Left lung (tissue), 10 donors: ENCODE data around the gene SLC45A3. TPM values are rescaled to one million over a fixed set of nuclear protein-coding genes. Genes with fewer than 3 reads are reported as not detected.

Experiments used
- ATAC-seq: fragments of 200-7000 bp; cut with Tn5 transposase; one replicate; pipeline ENCODE4 v1.9.1; 2020; ENCODE audit warnings: moderate library complexity
- DNase-seq, 4 donors: peaks; one replicate each; pipeline ENCODE4 v3.0.0-alpha.2; 2013 to 2020
- H3K27ac ChIP-seq, 2 donors: fragments of 200-600 bp; sonication (generic) in 1 of 2; one replicate each; pipeline versions ENCODE4 v1.5.0 to v1.8.0; 2020 to 2021
- H3K27me3 ChIP-seq, 2 donors: fragments of 200-600 bp; sonication (generic) in 1 of 2; one replicate each; pipeline versions ENCODE4 v1.5.0 to v1.8.0; 2020 to 2021
- H3K36me3 ChIP-seq, 2 donors: fragments of 200-600 bp; sonication (generic) in 1 of 2; one replicate each; pipeline versions ENCODE4 v1.5.0 to v1.8.0; 2020 to 2021
- H3K4me1 ChIP-seq, 2 donors: fragments of 200-600 bp; one replicate each; pipeline ENCODE4 v1.8.0; 2021
- H3K4me3 ChIP-seq, 2 donors: fragments of 200-600 bp; sonication (generic) in 1 of 2; one replicate each; pipeline versions ENCODE4 v1.5.0 to v1.8.0; 2020 to 2021; ENCODE audit warnings: mild to moderate bottlenecking in 1 of 2
- H3K9me3 ChIP-seq, 2 donors: fragments of 200-600 bp; sonication (generic) in 1 of 2; one replicate each; pipeline versions ENCODE4 v1.5.0 to v1.8.0; 2020 to 2021
- intact Hi-C, 2 donors: fragments of 100-400 bp; cut with DNase I; formaldehyde crosslinking; loops; one replicate each; pipeline versions ENCODE4 v1.11.2 to v1.14.2; 2022
- polyA plus RNA-seq, 6 donors: library from polyadenylated mRNA; unstranded; fragments of 120-200 nt; gene quantifications; one replicate each; pipeline ENCODE4 v1.2.1, GENCODE V29; 2013; ENCODE audit not compliant: insufficient read length in 6 of 6
- total RNA-seq, 2 donors: library from RNA; stranded (reverse); fragmentation: NEBNext Ultra II Directional; extraction: Animal tissue kit (Norgen Biotek cat#: 25700); gene quantifications; one replicate each; pipeline ENCODE4 v1.2.1, GENCODE V29; 2021
- TF ChIP-seq, protein P1 (sequence below), 2 donors: fragments of 200-600 bp; sonication (generic) in 1 of 2; IDR thresholded peaks; one replicate each; pipeline versions ENCODE4 v1.5.0 to v1.8.0; 2021; ENCODE audit warnings: antibody characterized with exemption in 2 of 2
- donor health status: DM: no; HTN: yes; CAD: no.
- donor health status: DM: no; HTN: no; CAD: no.

Gene SLC45A3
- total and polyA plus RNA-seq, 8 donors = 4.1 to 10.7 (median 7.8) TPM

DNA sequence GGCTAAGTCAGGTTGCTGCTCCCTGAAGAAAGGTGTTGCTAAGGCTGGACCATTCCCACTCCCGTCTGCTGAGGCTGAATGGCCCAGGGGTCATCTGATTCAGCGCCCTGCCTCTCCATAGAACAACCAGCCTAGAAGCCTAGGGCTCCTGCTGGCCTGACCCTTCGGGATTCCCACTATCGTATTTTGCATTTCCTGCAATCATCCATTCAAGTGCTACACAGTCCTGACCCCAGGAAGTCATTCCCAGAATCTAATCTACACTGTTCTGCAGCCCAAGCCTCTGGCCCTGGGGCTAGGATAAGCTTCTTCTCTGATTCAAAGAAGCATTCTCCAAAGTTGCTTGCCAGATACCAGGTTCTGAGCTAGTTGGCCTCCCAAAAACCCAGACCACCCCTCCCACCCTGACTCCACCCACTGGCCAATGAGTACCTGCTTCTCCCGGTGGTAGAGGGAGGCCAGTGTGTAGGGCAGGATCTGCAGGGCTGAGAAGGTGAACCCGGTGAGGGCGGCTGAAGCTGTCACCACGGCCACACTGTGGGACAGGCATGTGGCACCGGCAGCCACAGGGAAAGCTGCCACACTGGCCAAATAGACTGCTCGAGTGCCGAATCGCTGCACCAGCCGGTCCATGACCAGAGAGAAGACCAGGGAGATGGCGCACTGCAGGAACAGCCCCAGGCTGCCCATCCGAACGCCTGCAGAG lies 18.7 kb downstream of the SLC45A3 start:
- intact Hi-C loops = loop anchor here in 1 of 2 donors (10.0 kb wide), 1 partner anchor 53 kb away; no protein-coding TSS in a partner anchor
- TF ChIP-seq, protein P1, sequence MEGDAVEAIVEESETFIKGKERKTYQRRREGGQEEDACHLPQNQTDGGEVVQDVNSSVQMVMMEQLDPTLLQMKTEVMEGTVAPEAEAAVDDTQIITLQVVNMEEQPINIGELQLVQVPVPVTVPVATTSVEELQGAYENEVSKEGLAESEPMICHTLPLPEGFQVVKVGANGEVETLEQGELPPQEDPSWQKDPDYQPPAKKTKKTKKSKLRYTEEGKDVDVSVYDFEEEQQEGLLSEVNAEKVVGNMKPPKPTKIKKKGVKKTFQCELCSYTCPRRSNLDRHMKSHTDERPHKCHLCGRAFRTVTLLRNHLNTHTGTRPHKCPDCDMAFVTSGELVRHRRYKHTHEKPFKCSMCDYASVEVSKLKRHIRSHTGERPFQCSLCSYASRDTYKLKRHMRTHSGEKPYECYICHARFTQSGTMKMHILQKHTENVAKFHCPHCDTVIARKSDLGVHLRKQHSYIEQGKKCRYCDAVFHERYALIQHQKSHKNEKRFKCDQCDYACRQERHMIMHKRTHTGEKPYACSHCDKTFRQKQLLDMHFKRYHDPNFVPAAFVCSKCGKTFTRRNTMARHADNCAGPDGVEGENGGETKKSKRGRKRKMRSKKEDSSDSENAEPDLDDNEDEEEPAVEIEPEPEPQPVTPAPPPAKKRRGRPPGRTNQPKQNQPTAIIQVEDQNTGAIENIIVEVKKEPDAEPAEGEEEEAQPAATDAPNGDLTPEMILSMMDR (IDR thresholded peaks at IDR 0.05) = no peak
- Histone ChIP-seq H3K27ac (no peak overlapping the region), H3K36me3 (no peaks in the 10 kb centered on the region), H3K9me3 (no peaks in the 10 kb centered on the region), H3K4me1 (peaks cover 3 to 14% of the 10 kb centered on the region in 2 donors), H3K27me3 (no peaks in the 10 kb centered on the region), H3K4me3 (no peak overlapping the region)
- DNase-seq = no peak
- no peak for ATAC-seq

DNA sequence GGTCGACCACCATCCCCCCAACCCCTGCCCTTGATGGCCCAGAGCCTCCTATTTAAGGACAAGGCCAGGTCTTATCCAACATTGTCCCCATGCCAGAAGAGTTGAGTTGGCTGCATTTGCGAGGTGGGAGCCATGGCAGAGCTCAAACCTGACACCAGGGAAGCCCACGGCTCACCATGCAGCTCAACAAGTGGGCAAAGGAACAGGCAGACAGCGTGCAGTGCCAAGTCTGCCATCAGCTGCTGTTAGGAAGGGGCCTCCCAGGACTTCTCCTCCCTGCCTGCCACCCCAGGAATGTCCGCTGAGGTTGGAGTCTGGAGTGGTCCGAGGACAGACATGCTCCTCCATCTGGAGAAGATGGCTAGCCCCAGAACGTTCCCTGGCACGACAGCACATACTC lies 19.9 kb downstream of the SLC45A3 start:
- H3K4me3 ChIP-seq = no peak overlapping the region
- H3K36me3 ChIP-seq = no peaks in the 10 kb centered on the region
- H3K4me1 ChIP-seq = peaks cover 3 to 8% of the 10 kb centered on the region in 2 donors
- intact Hi-C loops = loop anchor here in 1 of 2 donors (10.0 kb wide), 1 partner anchor 54 kb away; no protein-coding TSS in a partner anchor
- ATAC-seq = no peak
- DNase-seq = no peak
- no peak overlapping the region for H3K27ac ChIP-seq
- TF ChIP-seq, protein P1 (IDR thresholded peaks at IDR 0.05) = no peak
- H3K27me3 ChIP-seq = no peaks in the 10 kb centered on the region
- no peaks in the 10 kb centered on the region for H3K9me3 ChIP-seq

DNA sequence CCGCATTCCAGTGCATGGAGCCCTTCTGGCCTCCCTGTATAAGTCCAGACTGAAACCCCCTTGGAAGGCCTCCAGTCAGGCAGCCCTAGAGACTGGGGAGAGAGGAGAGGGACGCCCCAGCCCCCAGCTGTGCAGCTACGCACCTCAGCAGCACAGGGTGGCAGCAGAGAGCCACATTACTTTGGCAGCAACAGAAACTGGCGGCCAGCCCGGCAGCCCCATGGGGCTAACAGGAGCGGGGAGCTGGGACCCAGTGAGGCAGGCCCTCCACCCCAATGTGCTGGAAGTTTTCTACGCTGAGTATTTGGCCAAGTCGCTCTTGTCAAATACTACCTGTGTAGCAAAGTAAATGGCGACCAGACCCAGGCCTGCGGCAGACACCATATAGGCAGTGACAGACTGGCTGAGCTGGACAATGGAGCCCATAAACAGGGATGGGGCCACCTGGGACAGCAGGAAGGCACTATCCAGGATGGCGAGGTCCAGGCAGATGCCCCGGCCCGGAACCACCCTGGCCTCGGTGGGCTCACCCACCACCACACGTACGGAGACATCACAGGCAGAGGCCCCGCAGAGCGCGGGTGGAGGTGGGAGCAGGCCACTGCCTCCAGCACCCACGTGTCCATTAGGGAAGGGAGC lies 21.2 kb downstream of the SLC45A3 start:
- Histone ChIP-seq H3K36me3 (peaks cover 0 to 3% of the 10 kb centered on the region in 2 donors), H3K27me3 (no peaks in the 10 kb centered on the region), H3K4me3 (no peak overlapping the region), H3K4me1 (peaks cover 3 to 4% of the 10 kb centered on the region in 2 donors), H3K27ac (no peak overlapping the region), H3K9me3 (no peaks in the 10 kb centered on the region)
- ATAC-seq (peak; percentile 92), DNase-seq (peak; percentile 72 to 89 (median 83))
- intact Hi-C loops = no loop called here
- TF ChIP-seq, protein P1 (IDR thresholded peaks at IDR 0.05) = peak; percentile 87

DNA sequence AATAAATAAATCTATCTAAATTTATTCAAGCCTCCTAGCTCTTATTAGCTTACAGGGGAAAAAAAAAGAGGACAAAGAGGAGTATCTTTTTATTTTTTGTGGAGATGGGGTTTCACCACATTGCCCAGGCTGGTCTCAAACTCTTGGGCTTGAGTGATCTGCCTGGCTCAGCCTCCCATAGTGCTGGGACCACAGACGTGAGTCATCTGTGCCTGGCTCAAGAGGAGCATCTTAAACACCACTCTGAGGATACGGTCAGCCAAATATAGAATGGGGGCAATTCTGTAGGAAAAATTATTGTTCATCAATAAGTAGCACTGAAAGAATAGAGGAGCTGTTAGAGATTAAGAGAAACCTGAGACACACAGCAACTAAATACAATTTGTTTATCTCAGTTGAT lies 24.1 kb downstream of the SLC45A3 start:
- TF ChIP-seq, protein P1 (IDR thresholded peaks at IDR 0.05) = no peak
- intact Hi-C loops = loop anchor here in 1 of 2 donors (2.0 kb wide), 1 partner anchor 63 kb away; no protein-coding TSS in a partner anchor

DNA sequence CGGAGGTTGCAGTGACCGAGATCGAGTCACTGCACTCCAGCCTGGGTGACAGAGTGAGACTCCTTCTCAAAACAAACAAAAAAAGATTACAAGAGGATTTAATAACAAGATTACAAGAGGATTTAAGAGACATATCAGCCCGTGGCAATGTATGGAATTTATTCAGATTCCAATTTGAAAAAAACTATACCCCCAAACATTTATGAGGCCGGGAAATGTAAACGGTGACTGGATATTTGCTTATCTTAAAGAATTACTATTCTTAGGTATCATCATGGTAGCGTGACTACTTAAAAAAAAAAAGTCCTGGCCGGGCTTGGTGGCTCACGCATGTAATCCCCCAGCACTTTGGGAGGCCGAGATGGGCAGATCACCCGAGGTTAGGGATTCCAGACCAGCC lies 27.3 kb downstream of the SLC45A3 start:
- Histone ChIP-seq H3K36me3 (peaks cover 0 to 3% of the 10 kb centered on the region in 2 donors), H3K27ac (no peak overlapping the region), H3K27me3 (no peaks in the 10 kb centered on the region), H3K4me1 (no peaks in the 10 kb centered on the region), H3K4me3 (no peak overlapping the region), H3K9me3 (no peaks in the 10 kb centered on the region)
- DNase-seq = no peak
- intact Hi-C loops = no loop called here
- ATAC-seq = no peak
- TF ChIP-seq, protein P1 (IDR thresholded peaks at IDR 0.05) = no peak

More for the DNA sequence above, 24.1 kb downstream of the SLC45A3 start:
- Histone ChIP-seq H3K27ac (no peak overlapping the region), H3K4me1 (peaks cover 3 to 4% of the 10 kb centered on the region in 2 donors), H3K36me3 (peaks cover 0 to 3% of the 10 kb centered on the region in 2 donors), H3K27me3 (no peaks in the 10 kb centered on the region), H3K4me3 (no peak overlapping the region), H3K9me3 (no peaks in the 10 kb centered on the region)
- DNase-seq (no peak), ATAC-seq (no peak)
